HepG2 (cell line): ENCODE results near the gene HYAL1. TPM values are rescaled to one million over a fixed set of nuclear protein-coding genes. Genes with fewer than 3 reads are reported as not detected.

ENCODE experiments used
- AGO2 ChIP-seq: fragments of 200-400 bp; formaldehyde crosslinking; optimal IDR thresholded peaks from 2 replicates; pipeline ENCODE3; 2017; ENCODE audit warnings: mild to moderate bottlenecking, low read depth, low read length, moderate library complexity
- ARID4A ChIP-seq: sonication (generic); formaldehyde crosslinking; IDR thresholded peaks from 2 replicates; pipeline ENCODE4 v1.5.0; 2020; ENCODE audit warnings: mild to moderate bottlenecking, missing genetic modification reagents, borderline replicate concordance
- GTF2F1 ChIP-seq: fragments of 150-350 bp; IDR thresholded peaks from 2 replicates; pipeline ENCODE4 v1.6.1; 2014; ENCODE audit warnings: low read length
- IKZF5 ChIP-seq: IDR thresholded peaks from 2 replicates; pipeline ENCODE4 v1.6.1; 2018; ENCODE audit warnings: missing genetic modification reagents, mild to moderate bottlenecking, missing compliant biosample characterization
- MED8 ChIP-seq: sonication (generic); formaldehyde crosslinking; IDR thresholded peaks from 2 replicates; pipeline ENCODE4 v1.8.1; 2023; ENCODE audit warnings: mild to moderate bottlenecking, missing genetic modification reagents; ENCODE audit not compliant: insufficient replicate concordance
- MNT ChIP-seq: fragments of 450-650 bp; IDR thresholded peaks from 2 replicates; pipeline ENCODE4 v1.6.1; 2016
- MTA3 ChIP-seq: sonication (generic); formaldehyde crosslinking; IDR thresholded peaks from 2 replicates; pipeline ENCODE4 v1.4.0; 2020; ENCODE audit warnings: missing genetic modification reagents
- NFIB ChIP-seq: sonication (generic); formaldehyde crosslinking; IDR thresholded peaks from 2 replicates; pipeline ENCODE4 v1.9.0; 2021; ENCODE audit warnings: missing genetic modification reagents, mild to moderate bottlenecking, borderline replicate concordance
- PCBP1 ChIP-seq: fragments of 200-400 bp; formaldehyde crosslinking; IDR thresholded peaks from 2 replicates; pipeline ENCODE4 v1.6.1; 2017; ENCODE audit warnings: mild to moderate bottlenecking, low read depth, low read length, borderline replicate concordance
- SNAPC4 ChIP-seq: sonication (generic); formaldehyde crosslinking; IDR thresholded peaks from 2 replicates; pipeline ENCODE4 v1.4.0; 2020; ENCODE audit warnings: mild to moderate bottlenecking, missing genetic modification reagents
- SP4 ChIP-seq: sonication (generic); formaldehyde crosslinking; IDR thresholded peaks from 2 replicates; pipeline ENCODE4 v1.8.1; 2023; ENCODE audit warnings: mild to moderate bottlenecking, missing genetic modification reagents
- ZBTB42 ChIP-seq: sonication (generic); formaldehyde crosslinking; IDR thresholded peaks from 2 replicates; pipeline ENCODE4 v1.5.0; 2020; ENCODE audit warnings: mild to moderate bottlenecking, missing genetic modification reagents
- ZNF263 ChIP-seq: sonication (generic); formaldehyde crosslinking; IDR thresholded peaks from 2 replicates; pipeline ENCODE4 v1.4.0; 2020; ENCODE audit warnings: missing genetic modification reagents
- ZNF367 ChIP-seq: sonication (generic); formaldehyde crosslinking; IDR thresholded peaks from 2 replicates; pipeline ENCODE4 v1.4.0; 2020; ENCODE audit warnings: missing genetic modification reagents, borderline replicate concordance
- ZNF709 ChIP-seq: sonication (generic); formaldehyde crosslinking; IDR thresholded peaks from 2 replicates; pipeline ENCODE4 v1.5.0; 2020; ENCODE audit warnings: mild to moderate bottlenecking, missing genetic modification reagents
- ZNF768 ChIP-seq: sonication (generic); formaldehyde crosslinking; IDR thresholded peaks from 2 replicates; pipeline ENCODE4 v1.4.0; 2020; ENCODE audit warnings: missing genetic modification reagents
- ZNF883 ChIP-seq: sonication (generic); formaldehyde crosslinking; IDR thresholded peaks from 2 replicates; pipeline ENCODE4 v1.5.1; 2020; ENCODE audit warnings: mild to moderate bottlenecking, missing genetic modification reagents; ENCODE audit errors: not compliant biosample characterization
- polyA plus RNA-seq, 8 experiments: library from polyadenylated mRNA; depleted of rRNA in 3 of 8; stranded (reverse) in 7 of 8; unstranded in 1 of 8; fragments of >200 nt; fragmentation: Illumina TruSeq in 4 of 8; extraction: Trizol in 4 of 8; gene quantifications; 2 replicates each; pipeline versions ENCODE4 v1.2.1 to v1.2.3, GENCODE V29; 2011 to 2016; ENCODE audit warnings: low read depth in 4 of 8, missing spikeins in 1 of 8, mixed read lengths in 1 of 8; ENCODE audit not compliant: insufficient read depth in 1 of 8
- total RNA-seq, 5 experiments: library from RNA; depleted of rRNA; stranded (reverse); fragments of >200 nt; fragmentation: Illumina TruSeq; extraction: Trizol; gene quantifications; 2 replicates each; pipeline ENCODE4 v1.2.3, GENCODE V29; 2016; ENCODE audit warnings: low read depth in 1 of 5

HYAL1 gene
- total and polyA plus RNA-seq, 2 of the 13 experiments (the other 11 are each of a cell fraction or from before 2014, with no cell fraction given) = 76.5 to 193 TPM

- TF ChIP-seq SNAPC4 (CRISPR knock-in tag) (peak; percentile 89; the same call in 1 of the 2 replicates), SP4 (peak; percentile 88), ZNF263 (CRISPR knock-in tag) (peak; percentile 76; the same call in 1 of the 2 replicates), IKZF5 (CRISPR knock-in tag) (no peak; the same call in 1 of the 2 replicates), ZNF367 (CRISPR knock-in tag) (no peak), MED8 (CRISPR knock-in tag) (peak; percentile 75), MTA3 (CRISPR knock-in tag) (no peak), ARID4A (CRISPR knock-in tag) (peak; percentile 99), AGO2 (no peak), ZBTB42 (CRISPR knock-in tag) (0 out of 2 replicates have a peak, but pooled peaks have one; percentile 24), GTF2F1 (no peak), ZNF709 (peak; percentile 79), ZNF768 (CRISPR knock-in tag) (peak; percentile 85), PCBP1 (peak; percentile 86; the same call in 1 of the 2 replicates), MNT (peak; percentile 16; the same call in 1 of the 2 replicates), NFIB (CRISPR knock-in tag) (no peak), ZNF883 (CRISPR knock-in tag) (peak; percentile 94)
Measured at GRCh38 chr3:50350527-50351322, 47.4 kb upstream of the HYAL1 start, which contains the start of the genes CYB561D2 and NPRL2 (continued).
